Measurements from ENCODE around the gene ITIH1.

- no peak for TF ChIP-seq CTCF (conservative IDR thresholded peaks at IDR 0.05)
- no peak for TF ChIP-seq EZH2 (IDR thresholded peaks at IDR 0.05; ENCODE audit: low read depth)
These were observed 36.4 kb downstream of the ITIH1 start for GRCh38 chr3:52813810-52814209.
